NCI-H1105 treated with DMSO at 0.1 percent for 48 hours (cell line): ENCODE data around the gene RSRC1.
"Not testable (repeated sequence)": the region's sequence is repeated elsewhere in the genome, so short reads cannot be mapped to it uniquely, and the experiment has no call there.

Experiments
- DNase-seq: peaks from one replicate; lab custom pipeline; 2025; lab: John Stamatoyannopoulos, UW

Gene RSRC1

DNA sequence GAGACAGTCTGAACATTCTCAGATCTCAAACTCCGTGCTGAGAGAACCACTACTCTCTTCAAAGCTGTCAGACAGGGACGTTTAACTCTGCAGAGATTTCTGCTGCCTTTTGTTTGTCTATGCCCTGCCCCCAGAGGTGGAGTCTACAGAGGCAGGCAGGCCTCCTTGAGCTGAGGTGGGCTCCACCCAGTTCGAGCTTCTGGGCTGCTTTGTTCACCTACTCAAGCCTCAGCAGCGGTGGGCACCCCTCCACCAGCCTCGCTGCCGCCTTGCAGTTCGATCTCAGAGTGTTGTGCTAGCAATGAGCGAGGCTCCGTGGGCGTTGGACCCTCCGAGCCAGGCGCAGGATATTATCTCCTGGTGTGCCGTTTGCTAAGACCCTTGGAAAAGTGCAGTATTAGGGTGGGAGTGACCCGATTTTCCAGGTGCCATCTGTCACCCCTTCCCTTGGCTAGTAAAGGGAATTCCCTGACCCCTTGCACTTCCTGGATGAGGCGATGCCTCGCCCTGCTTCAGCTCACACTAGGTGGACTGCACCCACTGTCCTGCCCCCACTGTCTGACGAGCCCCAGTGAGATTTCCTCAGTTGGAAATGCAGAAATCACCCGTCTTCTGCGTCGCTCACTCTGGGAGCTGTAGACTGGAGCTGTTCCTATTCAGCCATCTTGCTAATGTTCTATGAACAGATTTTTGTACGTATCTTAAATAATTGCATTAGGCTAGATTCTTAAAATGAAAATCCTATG lies 220.0 kb downstream of the RSRC1 start:
- DNase-seq: not testable (repeated sequence)

DNA sequence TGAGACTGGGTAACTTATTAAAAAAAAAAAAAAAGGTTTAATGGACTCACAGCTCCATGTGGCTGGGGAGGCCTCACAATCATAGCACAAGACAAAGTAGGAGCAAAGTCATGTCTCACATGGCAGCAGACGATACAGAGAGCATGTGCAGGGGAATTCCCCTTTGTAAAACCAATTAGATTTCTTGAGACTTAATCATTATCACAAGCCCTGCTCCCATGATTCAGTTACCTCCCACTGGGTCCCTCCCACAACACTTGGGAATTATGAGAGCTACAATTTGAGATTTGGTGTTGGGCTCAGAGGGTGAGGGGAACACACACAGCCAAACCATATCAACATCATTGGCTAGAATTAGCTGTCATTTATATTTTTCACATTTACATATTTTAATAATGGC lies 221.0 kb downstream of the RSRC1 start:
- no peak for DNase-seq

DNA sequence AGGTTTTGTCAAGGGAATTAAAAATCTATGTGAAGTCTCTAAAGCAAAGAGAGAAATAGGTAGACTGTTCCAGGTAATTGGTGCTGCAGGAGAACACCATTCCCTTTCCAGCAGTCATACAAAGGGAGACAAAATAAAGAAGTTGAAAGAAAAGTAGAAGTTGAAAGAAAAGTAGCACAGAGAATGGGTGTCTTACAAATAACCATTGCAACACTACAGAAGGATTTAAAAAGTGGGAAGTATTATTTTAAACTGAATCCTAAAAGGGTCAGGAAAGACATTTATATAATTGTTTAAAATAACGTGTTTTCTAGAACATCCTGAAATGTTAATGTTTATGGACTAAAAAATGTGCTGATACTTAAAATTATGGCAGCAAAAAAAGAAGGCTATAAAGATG lies 223.8 kb downstream of the RSRC1 start:
- DNase-seq: no peak

DNA sequence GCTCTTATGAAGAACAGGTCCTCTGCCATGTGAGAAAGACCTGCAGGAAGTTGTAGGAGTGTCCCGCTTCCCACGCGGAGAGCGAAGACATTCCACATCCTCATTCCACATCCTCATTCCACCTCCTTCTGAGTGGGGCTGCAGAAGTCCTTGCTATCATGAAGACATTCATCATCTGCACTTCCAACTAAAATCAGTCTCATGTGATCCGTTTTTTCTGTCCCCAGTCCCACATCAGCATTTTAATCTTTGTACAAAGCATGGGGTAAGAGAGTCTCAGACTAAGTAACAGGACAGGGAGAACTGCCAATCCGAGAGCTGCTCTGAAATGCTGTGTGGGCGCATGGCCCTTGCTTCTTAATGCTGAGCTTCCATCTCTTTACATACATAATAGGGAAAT lies 227.2 kb downstream of the RSRC1 start:
- no peak for DNase-seq

DNA sequence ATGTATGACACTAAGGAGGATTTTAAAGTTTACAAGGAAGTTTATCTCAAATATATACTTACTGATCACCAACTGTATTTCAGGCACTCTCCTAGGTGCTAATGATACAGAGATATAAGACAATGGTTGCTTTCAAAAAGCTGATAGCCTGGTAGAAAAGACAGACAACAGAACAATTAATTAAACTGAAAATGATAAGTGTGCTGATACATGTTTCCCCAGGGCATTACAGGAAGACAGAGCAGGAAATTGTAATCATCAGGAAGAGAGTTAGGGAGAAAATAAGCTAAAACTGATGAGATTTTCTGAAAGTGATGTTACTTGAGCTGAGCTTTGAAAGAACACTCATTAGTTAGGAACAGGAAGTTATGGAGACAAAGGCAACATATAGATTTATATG lies 229.7 kb downstream of the RSRC1 start:
- DNase-seq: no peak

DNA sequence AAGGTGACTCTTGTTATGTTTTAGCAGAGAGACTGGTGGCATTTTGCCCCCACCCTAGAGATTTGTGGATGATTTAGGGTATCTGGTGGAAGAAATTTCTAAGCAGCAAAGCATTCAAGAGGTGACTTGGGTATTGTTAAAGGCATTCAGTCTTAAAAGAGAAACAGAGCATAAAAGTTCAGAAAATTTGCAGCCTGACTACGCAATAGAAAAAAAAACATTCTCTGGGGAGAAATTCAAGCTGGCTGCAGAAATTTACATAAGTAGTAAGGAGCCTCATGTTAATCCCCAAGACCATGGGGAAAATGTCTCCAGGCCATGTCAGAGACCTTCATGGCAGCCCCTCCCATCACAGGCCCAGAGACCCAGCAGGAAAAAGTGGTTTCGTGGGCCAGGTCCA lies 231.1 kb downstream of the RSRC1 start:
- DNase-seq: not testable (repeated sequence)

DNA sequence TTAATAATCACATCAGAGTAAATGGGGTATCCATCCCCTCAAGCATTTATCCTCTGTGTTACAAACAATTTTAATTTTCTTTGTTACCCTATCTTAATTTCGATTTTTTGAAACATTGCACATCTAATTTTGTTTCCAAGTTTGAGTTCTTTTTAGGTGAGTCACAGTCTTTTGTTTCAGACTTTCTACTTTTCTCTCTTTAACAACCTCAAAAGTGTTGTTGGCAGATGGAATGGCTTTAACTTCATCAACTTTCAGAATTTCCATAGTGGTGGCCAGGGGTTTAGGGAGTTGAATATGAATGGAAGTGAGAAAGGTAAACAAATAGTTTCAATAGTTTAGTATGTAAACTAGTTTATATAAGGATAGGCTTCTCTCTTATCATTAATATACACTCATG lies 238.1 kb downstream of the RSRC1 start:
- DNase-seq: no peak

DNA sequence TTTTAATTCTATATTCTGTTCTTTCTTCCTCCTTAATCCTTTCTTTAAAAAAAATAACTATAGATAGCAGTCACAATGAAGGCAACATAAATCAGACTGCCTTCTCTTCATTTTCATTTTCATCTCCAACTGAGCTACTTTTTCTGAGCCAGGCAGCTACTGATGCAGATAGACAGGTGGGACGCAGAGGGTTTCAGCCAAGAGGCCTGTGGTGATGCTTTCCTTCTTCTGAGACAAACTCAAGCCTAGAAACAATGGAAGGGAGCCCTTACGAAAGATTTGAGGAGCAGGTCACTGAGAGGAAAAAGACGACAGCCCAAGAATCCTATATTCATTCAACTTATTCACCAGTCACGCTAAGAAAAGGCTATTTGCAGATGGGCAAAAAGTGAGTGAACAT lies 241.1 kb downstream of the RSRC1 start:
- no peak for DNase-seq

DNA sequence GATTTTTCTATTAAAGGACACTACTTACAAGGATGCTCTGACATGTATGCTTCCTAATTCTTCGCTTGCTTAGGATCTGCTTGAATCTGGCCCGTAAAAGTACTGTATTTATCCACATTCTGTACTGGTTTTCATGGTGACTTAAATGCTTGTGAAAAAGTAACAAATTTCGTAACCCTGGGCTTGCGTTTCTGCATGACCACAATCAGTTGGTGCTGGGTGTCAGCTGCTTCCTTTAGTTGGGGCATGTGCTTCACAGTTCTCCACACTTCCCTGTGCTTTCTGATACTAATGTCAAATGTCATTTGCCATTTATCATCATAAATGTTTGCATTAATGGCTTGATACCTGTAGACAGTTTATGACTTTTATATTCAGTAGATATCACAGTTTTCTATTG lies 242.7 kb downstream of the RSRC1 start:
- no peak for DNase-seq

DNA sequence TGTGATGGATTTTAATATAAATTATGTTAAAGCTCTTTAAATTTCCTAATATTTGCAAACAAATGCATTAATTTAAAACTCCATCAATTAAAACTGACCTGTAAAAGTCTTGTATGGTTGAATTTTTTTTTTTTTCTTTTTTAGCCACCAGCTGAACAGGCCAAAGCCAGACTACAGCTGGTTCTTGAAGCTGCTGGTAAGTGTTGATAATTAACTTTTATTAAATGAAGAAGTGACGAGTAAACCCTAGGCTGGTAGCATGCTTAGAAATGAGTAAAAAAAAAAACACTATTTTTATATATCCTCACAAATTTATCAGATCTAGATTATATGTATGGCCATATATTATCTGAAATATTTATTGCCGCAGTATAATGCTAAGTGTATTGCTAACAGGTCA lies 244.8 kb downstream of the RSRC1 start:
- no peak for DNase-seq

DNA sequence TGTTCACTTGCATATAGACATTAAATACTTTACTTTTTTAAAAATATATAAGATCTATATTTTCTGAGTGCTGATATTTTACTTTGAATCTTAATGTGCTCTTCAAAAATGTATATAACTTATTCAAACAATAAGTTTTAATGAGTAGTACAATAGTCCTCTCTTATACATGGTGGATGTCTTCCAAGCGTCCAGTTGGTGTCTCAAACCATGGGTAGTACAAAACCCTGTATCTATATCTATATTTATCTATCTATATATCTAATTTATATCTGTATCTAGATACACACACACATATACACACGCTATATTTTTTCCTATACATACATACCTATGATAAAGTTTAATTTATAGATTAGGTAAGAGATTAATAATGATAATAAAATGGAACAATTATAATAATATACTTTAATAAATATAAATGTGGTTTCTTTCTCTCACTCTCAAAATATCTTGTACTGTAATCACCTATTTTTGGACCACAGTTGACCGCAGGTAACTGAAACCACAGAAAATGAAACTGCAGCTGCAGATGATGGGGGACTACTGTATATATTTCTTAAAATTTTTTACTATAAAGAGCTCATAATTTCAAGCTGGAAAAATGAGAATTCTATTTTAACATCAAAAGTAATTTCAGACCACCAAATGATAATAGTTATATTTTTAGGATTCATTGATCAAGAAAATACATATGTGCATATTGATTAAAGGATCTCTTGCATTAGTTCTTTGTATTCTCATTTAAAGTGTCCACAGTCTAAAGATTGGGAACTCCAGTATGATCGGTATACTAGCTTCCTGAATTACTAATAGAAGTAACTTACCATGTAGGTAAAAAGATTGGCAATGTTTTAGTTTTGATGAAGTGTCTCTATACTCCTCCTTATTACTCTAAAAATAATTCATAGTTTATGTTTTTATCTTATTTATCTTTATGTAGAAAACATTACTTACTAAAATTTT lies 246.0 kb downstream of the RSRC1 start:
- DNase-seq: no peak

DNA sequence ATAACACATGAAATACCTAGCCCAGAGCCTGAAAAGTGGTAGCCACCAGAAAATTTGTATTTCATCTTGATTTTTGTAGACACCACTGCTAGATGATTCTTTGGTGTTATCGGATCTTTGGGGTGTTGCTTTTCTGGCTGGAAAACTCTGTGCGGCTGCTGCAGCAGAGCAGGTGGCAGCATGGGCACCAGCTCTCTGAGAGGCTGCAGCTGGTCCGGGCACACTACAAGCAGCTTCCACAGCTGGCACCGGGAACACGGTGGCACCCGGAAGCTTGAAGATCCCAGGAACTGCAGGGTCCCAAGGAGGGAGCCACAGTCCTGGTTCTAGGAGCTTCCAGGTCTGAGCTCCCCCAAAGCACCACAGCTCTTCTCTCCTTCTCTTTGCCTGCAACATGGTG lies 249.4 kb downstream of the RSRC1 start:
- DNase-seq: no peak

DNA sequence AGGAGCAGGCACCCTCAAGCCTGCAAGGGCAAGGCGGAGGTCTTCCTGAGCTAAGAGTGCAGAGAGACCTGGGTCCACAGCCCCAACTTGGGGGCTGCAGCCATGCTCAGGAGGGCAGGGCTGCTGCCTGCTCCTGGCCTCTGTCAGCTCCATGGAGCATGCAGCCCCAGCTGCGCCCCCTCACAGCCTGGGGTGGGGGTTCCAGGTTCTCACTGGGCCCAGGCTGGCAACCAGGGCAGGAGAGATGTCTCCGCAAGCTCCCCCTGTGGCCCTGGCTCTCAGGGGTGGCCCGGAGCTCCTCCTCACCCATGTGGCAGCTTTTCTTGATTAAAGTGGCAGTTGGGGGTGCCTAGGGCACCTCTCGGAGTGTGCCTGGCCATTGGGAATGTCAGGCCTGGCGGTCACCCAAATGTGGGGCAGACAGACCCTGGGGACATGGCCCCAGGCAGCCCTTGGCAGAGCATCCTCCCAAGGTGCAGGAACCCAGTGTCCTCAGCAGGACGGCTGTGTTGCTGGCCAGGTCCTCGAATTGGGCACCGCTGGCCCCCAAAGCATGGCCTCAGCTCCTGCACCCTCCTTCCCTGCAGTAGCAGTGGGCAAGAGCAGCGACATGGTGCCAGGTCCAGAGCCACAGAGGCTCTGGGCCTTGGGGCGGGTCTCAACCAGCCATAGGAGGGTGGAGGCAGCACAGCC lies 251.0 kb downstream of the RSRC1 start:
- DNase-seq: no peak

DNA sequence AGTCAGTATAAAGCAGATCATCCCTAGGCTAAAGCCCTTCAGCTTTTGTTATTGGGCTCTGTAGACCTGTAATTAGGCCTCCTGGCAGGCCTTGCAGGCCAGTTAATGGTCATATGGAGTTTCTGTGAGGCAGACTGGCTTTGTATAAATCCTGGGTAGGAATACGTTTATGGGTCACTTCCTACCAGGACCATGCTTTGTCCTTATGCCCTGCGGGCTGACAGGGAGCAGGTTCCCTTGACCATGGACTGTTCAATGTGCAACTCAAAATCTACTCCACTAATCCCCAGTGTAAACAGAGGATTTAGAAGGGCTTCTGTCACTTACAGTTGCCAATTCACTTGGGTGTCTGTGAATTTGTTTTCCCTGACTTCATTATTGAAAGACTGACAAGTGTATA lies 258.4 kb downstream of the RSRC1 start:
- peak; percentile 13 for DNase-seq

DNA sequence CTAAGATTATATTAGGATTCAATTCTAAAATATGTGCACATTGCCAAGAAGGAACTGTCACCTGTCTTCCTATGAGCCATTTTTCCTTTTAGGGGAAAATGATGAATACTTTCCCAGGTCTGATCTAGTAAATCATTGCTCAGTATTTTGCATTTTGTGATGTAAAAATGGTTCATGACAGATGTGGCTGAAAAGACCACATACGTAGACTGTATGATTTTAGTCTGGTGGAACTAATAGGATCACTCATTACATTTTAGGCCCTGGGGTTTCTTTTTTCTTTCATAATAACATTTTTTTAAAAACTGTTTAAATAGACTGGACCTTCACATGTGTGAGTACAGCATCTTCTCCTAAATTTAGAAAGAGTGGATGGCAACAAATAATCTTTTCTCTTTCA lies 259.4 kb downstream of the RSRC1 start:
- no peak for DNase-seq

DNA sequence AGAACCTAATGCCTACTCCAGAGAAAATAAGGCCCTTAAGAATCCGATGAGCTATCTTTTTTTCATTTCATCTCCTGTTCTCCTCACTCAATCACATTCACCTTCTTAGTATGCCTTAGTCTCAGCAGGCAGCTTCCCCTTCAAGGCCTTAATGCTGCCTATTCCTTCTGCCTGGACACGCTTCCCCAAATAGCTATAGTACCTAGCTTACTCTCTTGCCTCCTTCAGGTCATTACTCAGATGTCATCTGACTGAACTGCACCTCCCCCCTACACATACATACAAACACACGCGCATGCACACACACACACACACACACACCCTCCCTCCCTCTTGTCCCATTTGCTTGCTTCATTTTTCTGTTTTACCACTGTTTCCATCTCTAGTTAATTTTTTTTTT lies 269.6 kb downstream of the RSRC1 start:
- DNase-seq: no peak

DNA sequence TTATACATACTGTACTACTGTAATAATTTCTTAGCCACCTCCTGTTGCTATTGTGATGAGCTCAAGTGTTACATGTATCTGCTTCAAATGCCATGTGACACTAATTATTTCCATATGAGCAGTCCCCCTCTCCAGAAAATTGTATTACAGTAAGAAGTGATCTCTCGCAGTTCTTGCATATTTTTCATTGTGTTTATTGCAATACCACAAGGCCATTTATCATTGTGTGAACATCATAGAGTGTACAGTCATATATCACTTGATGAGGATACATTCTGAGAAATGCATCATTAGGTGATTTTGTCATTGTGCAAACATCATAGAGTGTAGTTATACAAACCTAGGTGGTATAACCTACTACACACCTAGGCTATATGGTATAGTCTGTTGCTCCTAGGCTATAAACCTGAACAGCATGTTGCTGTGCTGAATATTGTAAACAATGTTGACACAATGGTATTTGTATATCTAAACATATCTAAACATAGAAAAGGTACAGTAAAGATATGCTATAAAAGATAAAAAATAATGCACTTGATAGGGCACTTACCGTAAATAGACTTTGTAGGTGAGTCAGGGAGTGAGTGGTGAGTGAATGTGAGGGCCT lies 271.5 kb downstream of the RSRC1 start:
- no peak for DNase-seq

DNA sequence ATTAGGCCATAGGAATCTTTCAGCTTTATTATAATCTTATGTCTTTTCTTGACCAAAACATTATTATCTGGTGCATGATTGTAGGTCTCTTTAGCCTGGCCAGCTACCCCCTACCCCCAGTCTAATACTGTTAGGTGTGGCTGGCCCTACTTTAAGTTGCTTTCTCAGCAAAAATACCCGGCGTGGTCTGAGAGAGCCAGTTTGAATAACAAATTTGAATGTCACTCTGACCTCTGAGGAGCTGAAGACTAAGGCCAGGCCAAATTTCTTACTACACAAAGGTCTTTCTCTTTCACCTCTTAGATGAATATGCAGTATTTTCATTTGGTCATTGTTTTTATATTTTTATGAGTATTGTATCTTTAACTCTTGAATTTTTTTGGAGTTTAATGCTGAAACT lies 272.6 kb downstream of the RSRC1 start:
- DNase-seq: no peak

DNA sequence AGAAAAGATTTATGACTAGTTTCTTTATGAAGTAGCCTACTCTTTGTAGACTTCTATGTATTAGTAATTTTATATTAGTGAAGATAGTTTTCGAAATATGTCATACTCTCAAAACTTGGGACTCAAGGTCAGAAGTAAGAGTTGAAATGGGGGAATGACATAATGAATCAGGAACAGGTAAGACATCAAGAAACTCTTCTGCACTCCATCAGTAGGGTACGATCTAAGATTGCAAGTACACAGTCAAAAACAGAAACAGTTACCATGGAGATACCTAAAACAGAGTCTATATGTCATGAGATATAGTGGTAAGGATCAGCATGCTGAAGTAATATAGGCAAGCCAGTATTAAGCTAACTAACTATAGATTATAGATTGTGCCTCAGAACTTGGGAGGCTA lies 274.1 kb downstream of the RSRC1 start:
- no peak for DNase-seq

DNA sequence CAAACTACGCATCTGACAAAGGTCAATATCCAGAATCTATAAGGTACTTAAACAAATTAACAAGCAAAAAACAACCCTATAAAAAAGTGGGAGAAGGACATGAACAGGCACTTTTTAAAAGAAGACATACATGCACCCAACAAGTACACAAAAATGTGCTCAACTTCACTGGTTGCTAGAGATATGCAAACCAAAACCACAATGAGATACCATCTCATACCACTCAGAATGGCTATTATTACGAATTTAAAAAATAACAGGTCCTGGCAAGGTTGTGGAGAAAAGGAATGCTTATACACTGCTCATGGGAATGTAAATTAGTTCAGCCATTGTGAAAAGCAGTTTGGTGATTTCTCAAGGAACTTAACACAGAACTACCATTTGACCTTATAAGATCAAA lies 285.5 kb downstream of the RSRC1 start:
- no peak for DNase-seq

DNA sequence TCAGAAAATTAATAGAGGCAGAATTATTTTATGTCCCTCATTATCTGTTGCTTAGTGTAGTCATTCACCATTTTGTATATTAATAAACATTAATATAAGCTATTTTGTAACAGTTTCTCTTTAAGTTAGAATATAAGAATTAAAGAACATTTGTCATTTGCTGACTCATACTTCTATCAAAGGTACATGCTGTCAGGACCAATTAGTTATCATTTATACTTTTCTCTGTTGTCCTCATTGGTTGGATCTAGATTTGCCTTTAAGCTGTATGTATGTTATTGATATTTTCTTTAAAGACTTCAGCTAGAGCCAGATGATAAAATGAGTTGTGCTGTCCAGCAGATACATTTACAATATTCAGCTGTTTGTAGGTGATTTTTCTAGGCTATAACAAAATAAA lies 292.7 kb downstream of the RSRC1 start:
- DNase-seq: no peak

DNA sequence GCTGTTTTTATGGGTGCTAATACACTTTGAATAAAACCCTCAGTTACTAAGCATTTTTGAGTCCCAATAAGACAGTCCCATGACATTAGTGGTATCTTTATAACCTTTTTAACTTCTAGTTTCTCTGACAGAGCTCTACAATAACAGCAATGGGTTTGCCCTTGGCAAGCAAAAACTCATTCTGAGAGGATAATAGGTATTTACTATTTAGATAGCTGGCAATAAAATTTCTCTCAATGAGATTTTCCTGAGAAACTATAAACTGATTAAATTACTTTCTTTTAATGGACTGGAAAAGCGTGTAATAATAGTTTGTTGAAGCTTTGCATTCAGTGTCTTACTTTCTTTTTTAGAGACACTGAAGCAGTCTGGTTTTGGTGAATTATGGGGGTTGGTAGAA lies 293.1 kb downstream of the RSRC1 start:
- DNase-seq: peak; percentile 91
